Measurements from ENCODE around the gene LRCH3.

The LRCH3 gene

GRCh38 chr3:197791892-197792647, 1.0 kb downstream of the LRCH3 start:
- in situ Hi-C loops (cut with MboI; ENCODE audit: low sequenced_read_pairs): no loop called here

DNA sequence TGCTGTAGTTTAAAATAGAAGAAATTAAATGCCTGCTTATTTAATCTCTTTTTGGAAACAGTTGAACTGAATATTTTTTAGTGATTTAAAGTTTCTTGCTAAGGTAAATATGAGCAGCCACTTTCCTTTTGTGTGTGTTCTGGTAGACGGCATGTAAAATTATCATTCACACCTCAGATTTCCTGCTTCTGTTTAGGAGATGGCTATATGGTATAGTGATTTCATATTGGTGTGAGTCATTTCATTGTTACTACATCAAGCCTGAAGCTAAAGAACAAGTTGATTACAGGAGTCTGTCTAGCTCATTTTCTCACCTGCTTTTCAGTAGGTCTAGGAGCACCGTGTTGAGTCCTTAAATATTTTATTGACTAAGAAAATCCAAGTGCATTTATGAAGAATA, 2.2 kb downstream of the LRCH3 start:
- in situ Hi-C loops (cut with MboI; ENCODE audit: low sequenced_read_pairs): no loop called here

DNA sequence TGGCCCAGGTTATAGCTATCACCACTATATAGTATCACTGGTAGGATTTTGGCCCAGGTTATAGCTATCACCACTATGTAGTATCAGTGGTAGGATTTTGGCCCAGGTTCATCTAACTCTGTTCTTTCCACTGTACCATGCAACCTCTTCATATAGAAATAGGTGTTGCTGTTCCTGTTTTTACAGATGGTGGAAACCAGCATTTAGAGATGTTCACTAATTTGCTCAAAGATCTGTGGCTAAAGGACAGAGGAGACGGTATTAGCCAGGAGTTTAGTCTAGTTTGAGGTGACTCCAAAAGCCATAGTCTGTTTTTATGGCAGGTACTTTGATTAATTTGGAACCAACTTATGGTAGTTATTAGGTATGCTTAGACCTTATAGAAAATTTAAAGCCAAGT, 3.1 kb downstream of the LRCH3 start:
- in situ Hi-C loops (cut with MboI; ENCODE audit: low sequenced_read_pairs): no loop called here

DNA sequence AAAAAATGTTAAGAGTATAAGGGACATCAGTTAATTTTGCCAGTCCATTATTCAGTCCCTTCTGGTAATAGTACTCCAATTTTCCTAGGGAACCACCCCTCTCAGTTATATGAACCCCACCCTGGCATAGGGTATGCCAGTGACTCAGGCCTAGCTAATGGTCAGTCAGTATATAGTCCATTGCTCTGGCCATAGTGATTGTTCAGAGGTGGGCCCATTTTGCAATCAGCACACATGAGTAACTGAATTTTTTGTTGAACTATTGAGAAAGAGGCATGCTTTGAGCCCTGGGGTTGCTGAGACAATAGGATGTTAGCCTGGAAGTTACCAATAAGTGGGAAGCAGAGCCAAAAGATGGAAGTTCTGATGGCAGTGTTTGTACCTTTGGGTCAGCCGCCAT, 4.1 kb downstream of the LRCH3 start:
- in situ Hi-C loops (cut with MboI; ENCODE audit: low sequenced_read_pairs): no loop called here

GRCh38 chr3:197796087-197796486, 5.0 kb downstream of the LRCH3 start:
- in situ Hi-C loops (cut with MboI; ENCODE audit: low sequenced_read_pairs): no loop called here

DNA sequence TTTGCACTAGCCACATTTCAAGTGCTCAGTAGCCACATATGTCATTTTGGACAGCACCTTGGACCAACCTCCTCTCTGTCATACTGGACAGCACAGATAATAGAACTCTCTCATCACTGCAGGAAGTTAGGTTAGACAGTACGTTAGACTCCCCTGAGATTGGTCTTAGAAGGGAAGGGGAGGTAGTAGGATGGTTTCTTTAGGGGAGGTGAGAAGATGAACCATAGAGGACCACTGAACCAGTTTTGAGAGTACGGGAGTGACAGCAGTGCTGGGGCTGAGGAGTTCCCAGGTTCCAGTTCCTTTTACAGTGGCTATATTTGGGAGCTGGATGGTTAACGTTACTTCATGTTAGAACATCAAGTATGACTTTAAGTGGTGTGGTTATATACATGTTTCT, 7.8 kb downstream of the LRCH3 start:
- in situ Hi-C loops (cut with MboI; ENCODE audit: low sequenced_read_pairs): no loop called here

- in situ Hi-C loops (cut with MboI; ENCODE audit: low sequenced_read_pairs): no loop called here
Measured at GRCh38 chr3:197800379-197800778, 9.3 kb downstream of the LRCH3 start.

DNA sequence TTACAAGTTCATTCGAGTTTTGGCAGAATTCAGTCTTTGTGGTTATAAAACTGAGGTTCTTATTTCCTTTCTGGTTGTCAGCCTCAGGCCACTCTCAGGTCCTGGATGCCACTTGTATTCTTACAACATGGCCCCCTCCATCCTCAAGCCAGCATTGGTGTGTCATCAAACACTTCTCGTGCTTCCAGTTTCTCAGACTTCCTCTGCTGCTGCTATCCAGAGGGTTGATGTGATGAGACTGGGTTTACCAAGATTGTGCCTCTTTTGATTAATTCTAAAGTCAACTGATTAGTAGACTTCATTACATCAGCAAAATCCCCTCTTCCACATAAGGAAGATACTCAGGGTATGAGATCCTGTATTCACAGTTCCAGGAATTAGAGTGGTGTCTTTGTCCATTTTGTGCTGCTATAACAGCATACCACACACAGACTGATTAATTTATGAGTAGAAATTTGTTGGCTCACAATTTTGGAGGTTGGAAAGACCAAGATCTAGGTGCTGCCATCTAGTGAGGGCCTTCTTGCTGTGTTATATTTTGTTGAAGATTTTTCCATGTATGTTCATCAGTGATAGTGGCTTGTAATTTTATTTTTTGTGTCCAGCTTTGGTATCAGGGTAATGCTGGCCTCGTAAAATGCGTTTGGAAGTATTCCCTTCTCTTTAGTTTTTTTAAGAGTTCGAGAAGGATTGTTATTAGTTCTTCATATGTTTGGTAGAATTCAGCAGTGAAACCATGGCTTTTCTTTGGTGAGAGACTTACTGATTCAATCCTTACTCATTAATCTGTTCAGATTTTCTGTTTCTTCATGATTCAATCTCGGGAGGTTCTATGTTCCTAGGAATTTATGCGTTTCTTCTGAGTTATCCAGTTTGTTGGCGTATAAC, 11.1 kb downstream of the LRCH3 start:
- in situ Hi-C loops (cut with MboI; ENCODE audit: low sequenced_read_pairs): no loop called here

DNA sequence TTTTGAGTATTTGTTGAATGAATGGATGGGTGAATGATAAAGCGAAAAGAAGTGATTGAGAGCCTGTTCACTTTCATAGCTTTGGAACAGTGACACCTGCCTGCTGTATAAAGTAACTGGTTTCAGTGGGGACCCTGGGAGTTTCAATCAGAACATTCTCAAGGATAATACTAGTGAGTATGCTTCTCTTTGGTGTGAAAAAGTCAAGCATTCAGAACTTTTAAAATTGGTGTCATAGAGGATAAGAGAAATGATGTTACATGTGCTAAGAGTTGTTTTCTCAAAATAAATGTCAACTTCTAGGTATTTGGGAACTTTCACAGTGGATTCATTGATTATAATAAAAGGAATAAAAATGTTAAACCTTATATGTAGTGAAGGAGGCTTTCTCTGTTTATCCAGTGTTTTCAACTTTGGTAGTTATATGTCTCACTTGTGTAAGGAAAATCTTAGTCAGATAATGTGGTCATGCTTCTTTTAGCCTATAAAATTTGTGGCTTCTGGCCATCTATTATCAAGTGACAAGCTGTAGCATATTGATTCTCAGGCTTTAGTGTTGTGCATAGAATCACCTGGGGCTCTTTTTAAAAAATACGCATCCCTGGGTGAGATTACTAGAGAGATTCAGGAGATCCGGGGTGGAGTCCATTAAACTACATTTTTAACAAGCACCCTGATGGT, 11.9 kb downstream of the LRCH3 start:
- in situ Hi-C loops (cut with MboI; ENCODE audit: low sequenced_read_pairs): no loop called here

GRCh38 chr3:197804511-197804910, 13.5 kb downstream of the LRCH3 start:
- in situ Hi-C loops (cut with MboI; ENCODE audit: low sequenced_read_pairs): no loop called here

GRCh38 chr3:197807969-197808587, 17.0 kb downstream of the LRCH3 start:
- in situ Hi-C loops (cut with MboI; ENCODE audit: low sequenced_read_pairs): no loop called here

DNA sequence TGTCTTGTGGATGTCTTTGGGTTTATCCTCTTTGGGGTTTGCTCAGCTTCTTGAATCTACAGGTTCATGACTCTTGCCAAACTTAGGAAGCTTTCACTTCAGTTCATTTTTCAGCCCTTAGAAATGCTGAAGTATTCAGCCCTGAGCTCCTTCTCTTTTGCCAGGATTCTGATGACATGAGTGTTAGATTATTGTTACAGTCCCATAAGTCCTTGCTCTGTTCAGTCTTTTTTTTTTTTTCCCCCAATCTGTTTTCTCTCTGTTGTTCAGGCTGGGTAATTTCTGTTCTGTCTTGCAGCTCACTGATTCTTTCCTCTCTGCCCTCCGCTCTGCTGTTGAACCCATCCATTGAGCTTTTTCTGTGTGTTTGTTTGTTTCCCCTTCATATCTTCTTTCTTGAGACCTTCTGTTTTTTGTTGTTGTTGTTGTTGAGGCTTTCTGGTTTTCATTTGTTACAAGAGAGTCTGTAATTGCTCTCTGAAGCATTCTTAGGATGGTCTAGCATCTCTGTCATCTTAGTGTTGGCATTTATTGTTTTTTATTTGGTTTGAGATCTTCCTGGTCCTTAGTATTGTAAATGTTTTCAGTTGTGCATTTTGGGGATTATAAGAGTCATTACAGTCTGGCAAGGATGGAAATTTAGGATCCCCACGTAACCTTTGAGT, 18.4 kb downstream of the LRCH3 start:
- in situ Hi-C loops (cut with MboI; ENCODE audit: low sequenced_read_pairs): no loop called here

GRCh38 chr3:197810901-197811300, 19.8 kb downstream of the LRCH3 start:
- in situ Hi-C loops (cut with MboI; ENCODE audit: low sequenced_read_pairs): no loop called here

DNA sequence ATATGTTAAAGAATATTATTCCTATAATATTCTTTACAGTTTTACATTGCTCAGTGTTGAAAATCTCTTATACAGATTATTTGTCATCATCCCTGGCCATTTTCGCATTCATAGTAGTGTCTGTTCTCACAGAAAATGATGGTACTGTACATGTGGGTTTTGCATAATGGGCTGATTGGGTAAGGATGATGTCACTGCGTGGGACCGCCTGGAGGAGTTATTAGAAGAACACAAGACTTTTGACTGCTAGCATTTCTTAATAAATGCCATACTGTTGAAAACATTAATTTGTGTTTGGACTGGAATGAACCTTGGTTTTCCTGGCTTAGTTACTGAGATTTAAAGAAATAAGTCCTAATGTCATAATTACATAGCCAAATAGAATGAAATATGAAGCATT, 20.3 kb downstream of the LRCH3 start:
- in situ Hi-C loops (cut with MboI; ENCODE audit: low sequenced_read_pairs): no loop called here

DNA sequence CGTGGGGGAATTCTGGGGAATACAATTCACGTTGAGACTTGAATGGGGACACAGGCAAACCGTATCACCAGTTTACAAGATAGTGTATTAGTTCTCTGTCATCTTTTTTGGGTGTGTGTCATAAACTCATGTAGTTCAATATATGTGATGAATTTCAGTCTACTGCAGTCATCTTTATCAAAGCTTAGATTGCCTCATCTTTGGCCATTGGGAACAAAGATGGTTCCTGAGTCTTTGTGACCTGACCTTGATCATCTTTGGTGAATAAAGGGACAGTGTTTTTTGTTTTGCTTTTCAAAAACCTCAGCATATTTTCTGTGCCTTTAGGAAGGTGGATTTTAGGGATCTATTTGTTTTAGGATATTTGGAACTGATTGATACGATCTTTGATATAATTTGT, 23.3 kb downstream of the LRCH3 start:
- in situ Hi-C loops (cut with MboI; ENCODE audit: low sequenced_read_pairs): no loop called here

DNA sequence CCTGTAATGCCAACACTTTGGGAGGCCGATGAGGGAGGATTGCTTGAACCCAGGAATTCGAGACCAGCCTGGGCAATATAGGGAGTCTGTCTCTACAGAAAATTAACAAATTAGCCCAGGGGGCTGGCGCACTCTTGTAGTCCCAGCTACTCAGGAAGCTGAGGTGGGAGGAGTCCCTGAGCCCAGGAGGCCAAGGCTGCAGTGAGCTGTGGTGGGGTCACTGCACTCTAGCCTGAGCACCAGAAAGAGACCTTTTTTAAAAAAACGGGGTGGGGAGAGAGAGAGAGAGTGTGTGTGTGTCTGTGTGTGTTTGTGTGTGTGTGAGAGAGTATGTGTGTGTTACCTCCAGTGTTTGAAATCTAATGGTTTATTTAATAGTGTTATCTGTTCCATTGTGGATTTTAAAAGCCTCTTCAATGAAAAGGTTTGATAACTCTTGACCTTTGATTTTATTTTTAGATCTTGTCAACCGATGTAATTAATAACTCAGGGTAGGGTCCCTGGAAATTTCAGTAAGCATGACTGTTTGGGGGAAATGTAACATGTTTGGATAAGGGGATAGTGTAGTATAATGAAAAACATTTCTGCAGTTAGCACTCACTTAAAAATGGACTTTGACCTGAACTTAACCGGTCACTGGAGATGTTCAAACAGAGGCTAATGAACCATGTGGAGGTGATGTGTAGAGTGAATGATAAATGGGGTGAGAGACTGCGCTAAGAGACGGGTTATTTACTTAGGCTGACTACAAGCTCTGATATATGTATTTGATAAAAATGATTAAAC, 29.7 kb downstream of the LRCH3 start:
- in situ Hi-C loops (cut with MboI; ENCODE audit: low sequenced_read_pairs): no loop called here

- in situ Hi-C loops (cut with MboI; ENCODE audit: low sequenced_read_pairs): no loop called here
Measured at GRCh38 chr3:197829397-197830045, 38.5 kb downstream of the LRCH3 start.

DNA sequence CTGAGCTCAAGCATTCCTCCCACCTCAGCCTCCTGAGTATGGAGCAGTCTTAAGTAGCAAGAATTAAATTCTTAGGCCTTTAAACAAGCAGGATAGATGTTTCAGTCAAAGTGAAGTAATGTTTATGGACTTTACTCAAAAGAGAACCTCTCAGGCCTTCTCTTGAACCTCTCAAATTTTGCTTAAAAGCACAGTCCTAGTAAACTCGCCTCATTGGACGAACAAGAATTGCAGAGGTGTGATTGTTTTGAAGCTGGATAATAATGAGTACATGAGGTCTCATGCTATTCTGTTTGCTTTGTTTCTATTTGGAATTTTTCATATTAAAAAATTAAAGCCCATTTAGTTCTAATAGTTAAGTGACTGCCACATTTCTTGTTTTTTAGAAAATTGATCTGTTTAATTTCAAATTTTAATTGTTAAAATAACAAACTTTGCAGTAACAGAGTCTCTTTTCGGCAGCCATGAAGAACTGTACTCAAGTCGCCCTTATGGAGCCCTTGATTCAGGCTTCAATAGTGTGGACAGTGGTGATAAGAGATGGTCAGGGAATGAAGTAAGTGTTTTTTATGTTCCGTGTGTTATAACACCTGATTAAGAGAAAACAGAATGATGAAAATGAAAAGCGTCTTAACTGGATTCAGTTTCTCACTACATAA, 39.4 kb downstream of the LRCH3 start:
- in situ Hi-C loops (cut with MboI; ENCODE audit: low sequenced_read_pairs): no loop called here

DNA sequence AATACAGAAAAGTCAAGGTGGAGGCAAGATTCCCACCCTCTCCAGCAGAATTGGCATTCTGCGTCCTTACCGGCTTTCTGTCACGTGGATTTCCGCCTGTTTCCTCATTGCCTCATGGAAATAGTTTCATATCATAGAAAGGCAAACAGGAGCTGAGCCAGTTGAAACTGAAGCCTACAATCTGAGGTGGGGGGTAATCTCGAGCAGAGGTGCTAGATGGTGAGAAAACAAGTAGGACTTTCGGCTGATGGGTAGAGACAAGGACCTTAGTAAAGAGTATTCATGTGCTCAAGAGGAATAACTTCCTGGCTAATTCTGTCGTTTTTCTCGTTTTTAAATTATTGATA, 39.9 kb downstream of the LRCH3 start:
- in situ Hi-C loops (cut with MboI; ENCODE audit: low sequenced_read_pairs): no loop called here
